Dermis microvascular lymphatic vessel endothelial cell (primary cell): Measurements from ENCODE around the gene TTC3. TPM values are rescaled to one million over a fixed set of nuclear protein-coding genes. Genes with fewer than 3 reads are reported as not detected.
"Not testable (repeated sequence)": the region's sequence is repeated elsewhere in the genome, so short reads cannot be mapped to it uniquely, and the experiment has no call there.

ENCODE experiments used
- DNase-seq, 2 donors: peaks; one replicate each; pipeline versions ENCODE4 v3.0.0 to v3.0.0-alpha.2; 2010; ENCODE audit warnings: low read depth in 2 of 2
- total RNA-seq: library from RNA; depleted of rRNA; stranded (reverse); fragments of >200 nt; gene quantifications from 2 replicates; pipeline ENCODE4 v1.2.1, GENCODE V29; 2014

Gene TTC3
- total RNA-seq, 1 donor from 2014 or later, result 87.8 TPM

DNA sequence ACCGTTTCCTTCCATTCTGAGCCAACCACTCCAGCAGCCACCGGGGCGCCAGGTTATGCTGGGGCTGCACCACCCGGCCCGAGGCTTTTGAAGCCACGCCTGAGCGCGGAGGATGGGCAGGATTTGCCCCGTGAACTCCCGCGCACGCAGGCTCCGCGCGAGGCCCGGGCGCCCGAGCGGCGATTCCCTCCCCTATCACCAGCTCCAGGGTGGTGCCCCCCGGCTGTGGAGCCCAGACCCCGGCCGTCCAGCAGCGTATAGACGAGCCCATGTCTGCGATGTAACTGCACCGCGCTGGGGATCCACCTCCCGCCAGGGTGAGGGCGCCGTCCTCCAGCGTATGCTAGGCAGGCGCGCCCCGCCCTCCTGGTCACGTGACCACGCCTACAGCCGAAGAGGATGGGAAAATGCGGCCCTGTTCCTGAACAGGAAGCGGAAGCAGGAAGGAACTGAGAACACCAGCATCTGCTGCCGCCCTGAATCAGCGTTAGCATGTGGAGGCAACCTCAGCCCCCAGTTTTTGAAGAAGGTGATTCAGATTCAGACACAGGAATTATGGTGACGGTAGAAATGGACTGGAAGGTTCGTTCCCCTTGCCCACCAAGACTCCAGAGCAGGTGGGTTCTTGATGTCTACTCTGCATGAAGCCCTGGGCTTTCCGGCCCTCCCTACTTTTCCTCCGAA is 148.1 kb downstream of the TTC3 start:
- DNase-seq, result peak; percentile 89 to 92

DNA sequence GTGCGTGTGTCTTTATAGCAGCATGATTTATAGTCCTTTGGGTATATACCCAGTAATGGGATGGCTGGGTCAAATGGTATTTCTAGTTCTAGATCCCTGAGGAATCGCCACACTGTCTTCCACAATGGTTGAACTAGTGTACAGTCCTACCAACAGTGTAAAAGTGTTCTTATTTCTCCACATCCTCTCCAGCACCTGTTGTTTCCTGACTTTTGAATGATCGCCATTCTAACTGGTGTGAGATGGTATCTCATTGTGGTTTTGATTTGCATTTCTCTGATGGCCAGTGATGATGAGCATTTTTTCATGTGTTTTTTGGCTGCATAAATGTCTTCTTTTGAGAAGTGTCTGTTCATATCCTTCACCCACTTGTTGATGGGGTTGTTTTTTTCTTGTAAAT is 149.2 kb downstream of the TTC3 start:
- DNase-seq, result not testable (repeated sequence)

DNA sequence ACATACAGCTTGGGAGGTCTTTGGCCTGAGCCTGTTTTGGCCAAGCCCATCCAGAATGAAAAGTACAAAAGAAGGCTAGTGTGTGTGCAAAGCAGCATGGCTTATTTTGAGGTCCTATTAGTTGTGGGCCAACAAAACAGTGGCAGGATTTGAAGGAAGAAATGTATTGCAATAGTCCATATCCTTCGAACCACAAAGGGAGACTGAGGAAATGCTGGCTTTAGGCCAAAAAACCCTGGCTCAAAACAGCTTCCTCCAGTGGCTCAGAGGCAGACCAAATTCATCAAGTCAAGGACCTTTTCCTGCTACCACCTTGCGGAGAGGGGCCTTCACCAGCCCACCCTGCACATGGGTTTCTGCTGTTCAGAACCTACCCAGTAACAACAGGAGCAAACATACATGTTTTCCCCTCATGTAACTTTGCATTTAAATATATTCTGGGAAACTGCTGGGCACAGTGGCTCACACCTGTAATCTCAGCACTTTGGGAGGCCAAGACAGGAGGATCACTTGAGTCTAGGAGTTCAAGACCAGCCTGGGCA is 150.8 kb downstream of the TTC3 start:
- no peak for DNase-seq

DNA sequence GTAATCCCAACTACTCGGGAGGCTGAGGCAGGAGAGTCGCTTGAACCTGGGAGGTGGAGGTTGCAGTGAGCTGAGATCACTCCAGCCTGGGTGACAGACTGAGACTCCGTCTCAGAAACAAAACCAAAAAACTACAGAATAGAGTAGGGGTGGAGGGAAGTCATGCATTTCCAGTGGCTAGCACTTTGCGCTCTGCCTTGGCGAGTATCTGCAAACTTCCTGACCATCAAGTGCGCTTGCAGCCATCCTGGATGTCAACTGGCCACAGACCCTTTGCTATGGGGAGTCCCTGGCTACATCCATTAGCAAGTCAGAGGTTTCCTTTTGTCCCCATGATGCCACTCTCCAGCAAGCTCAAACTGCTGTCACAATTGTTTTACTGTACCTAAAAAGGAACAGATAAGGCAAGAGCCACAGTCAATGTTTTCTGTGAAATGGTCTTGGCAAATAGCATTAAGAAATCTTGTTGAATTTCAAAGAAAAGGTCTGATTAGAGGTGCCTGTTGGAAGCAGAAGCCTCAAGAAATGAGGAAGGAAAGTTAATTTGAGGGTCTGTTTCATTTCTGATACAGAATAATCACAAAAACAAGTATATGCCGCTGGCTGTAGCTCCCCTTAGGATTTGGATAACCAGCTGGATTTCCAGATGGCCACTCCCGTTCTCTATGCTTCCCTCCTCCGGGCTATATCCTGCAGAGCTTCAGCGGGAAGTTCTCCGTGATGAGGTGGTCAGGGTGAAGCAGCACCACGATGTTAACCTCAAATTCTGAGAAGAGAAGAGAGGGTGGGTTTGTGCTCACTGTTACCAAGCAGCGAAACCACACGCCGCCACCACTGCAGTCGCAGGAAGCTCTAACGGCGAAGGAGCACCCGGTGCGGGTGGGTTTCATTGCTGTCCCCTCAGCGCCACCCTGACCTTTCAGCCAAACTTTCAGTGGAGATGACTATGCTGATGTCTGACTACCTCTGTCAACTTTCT is 152.1 kb downstream of the TTC3 start:
- DNase-seq, result no peak

DNA sequence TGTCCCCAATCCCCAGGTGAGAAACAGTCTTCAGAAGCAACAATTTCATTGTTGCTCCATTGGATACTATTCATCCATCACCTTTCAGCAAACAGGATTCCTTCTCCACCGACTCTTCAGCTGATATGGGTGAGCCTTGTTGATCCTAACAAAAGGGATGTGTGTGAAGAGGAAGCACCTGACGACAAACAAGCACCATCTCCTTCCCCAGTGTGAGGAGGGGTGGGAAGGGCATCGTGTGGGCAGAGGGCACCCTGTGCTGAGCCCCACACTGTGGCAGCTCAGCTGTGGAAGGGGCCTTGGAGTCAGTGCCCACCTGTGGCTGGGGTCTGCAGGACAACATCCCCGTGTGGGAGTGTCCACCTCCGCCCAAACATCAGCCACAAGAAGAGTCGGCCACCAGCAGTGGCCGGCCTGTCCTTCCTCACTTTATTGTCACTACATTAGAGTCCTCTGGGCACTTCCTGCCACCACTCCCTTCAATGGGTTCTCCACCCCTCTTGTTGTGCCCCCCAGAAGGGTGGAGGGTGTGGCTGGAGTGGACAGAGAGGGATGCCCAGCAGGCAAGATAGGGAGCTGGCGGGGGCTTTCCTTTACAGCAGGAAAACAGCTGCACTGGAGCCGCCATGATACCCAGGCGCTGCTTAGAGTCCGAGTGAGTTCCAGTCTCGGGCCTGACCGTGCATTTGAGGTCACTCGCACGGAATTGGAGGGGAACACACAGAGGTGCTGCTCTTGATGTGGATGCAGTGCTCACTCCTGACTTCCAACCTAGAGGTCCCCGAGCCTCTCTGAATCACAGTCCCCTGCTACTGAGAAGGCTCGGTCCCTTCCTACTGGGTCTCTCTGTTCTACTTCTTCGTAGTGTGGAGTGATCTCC is 153.2 kb downstream of the TTC3 start:
- DNase-seq, result no peak

DNA sequence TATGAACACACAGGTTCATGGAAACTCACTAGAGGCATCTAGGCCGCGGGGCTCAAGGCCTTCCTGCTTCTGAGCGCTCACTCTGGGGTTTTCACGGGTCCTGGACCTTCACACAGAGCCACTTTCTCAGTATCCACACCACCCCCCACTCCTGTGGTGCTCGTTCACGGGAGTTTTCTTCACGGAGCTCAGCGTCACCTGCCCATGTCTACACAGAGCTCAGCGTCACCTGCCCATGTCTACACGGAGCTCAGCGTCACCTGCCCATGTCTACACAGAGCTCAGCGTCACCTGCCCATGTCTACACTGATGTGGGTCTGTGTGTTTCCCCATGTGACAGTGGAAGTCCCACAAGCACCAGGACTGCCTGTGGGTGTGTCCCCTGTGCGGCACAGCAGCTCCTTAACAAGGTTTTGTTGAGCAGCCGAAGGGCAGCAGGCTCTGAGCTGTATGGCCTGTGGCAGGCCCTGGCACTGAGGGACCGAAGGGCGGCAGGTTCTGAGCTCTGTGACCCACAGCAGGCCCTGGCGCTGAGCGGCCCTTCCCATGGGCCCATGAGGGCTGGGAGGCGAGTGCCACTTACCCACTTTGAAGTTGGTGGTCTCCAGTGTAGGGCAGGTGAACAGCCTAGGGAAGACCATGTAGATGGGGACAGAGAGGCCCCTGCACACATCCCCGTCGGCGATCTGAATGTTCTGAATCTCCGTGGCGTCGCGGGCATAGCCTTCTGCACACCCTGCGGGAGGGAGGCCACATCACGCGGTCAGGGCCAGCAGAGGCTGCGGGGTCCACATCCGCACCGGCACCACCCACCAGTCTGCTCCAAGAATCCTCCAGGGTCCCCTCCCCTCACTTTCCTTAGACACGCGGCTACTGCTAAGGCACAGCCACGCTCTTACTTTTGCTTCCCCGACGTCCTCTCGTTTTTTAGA is 154.3 kb downstream of the TTC3 start:
- no peak for DNase-seq

DNA sequence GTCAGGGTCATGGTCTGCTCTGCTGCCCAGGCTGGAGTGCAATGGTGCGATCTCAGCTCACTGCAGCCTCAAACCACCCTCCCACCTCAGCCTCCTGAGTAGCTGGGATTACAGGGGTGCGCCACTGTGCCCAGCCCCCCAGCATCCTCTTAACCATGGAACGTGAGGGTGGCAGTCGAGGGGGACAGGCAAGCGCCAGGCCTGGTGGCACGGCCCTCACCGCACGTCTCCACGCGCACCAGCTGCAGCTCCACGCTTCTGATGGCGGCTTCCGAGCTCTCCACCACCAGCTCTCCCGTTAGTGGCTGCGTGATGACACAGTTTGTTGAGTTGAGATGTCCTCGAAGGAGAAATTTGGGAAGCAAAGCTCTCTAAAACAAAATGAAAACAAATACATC is 154.9 kb downstream of the TTC3 start:
- DNase-seq, result no peak

DNA sequence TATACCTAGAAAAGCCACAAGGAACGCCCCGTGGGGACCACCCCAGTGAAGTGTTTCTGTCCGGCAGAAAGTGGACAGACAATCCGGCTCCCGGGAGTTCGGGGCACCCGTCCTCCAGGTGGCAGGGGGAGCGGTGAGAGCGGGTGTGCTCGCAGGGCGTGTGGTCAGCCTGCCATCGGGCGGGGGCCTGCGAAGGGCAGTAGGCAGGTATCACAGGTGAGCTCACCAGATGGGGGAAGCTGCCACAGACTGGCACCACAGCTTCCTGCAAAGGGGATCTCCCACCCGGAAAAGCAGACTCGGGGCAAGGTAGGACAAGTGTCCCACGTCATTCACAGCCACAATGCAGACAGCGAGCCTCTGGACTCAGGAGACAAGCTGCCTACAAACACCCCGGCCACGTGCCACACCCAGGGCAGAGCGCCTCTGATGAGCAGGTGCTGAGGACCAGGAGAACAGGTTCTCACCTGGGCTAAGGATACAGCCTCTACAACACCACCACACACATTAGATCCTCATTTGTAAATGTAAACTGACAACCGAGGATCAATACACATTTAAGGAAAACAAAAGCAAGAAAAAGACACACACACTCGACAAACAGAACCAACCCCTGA is 157.7 kb downstream of the TTC3 start:
- no peak for DNase-seq

DNA sequence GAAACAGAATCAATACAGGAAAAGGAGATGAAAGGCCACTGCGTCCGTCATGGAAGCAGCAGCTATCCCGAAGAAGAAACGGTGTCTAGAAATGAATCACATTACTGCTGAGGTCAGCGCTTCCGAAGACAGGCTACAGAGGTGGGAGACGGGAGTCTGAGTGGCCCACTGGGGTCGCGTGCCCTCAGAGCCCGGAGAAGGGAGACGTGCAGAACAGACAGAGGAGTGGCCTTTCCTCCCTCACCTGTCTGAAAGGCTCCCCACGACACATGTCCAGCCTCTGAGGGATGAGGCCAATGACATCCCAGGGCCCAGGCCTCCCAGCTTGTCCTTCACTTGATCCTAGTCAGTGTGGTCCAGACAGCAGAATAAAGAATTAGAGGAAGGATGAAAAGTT is 158.2 kb downstream of the TTC3 start:
- no peak for DNase-seq

DNA sequence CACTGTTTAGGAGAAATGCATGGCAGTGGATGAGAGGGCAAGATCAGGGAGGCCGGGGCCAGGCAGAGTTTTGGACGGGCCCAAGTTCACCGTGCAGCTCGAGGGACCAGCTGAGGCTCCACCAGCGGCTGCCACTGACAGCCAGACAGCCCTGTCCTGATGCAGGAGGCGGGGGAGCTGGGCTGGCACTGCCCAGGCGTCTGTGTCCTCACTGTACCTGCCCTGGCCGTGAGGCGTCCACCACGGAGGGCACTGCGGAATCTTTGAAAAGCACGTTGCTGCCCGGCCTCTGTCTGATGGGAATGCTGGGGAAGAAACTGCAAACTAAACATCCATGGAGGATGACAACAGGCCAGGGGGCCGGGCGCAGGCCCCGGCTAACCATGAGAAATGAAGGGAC is 158.6 kb downstream of the TTC3 start:
- DNase-seq, result no peak

DNA sequence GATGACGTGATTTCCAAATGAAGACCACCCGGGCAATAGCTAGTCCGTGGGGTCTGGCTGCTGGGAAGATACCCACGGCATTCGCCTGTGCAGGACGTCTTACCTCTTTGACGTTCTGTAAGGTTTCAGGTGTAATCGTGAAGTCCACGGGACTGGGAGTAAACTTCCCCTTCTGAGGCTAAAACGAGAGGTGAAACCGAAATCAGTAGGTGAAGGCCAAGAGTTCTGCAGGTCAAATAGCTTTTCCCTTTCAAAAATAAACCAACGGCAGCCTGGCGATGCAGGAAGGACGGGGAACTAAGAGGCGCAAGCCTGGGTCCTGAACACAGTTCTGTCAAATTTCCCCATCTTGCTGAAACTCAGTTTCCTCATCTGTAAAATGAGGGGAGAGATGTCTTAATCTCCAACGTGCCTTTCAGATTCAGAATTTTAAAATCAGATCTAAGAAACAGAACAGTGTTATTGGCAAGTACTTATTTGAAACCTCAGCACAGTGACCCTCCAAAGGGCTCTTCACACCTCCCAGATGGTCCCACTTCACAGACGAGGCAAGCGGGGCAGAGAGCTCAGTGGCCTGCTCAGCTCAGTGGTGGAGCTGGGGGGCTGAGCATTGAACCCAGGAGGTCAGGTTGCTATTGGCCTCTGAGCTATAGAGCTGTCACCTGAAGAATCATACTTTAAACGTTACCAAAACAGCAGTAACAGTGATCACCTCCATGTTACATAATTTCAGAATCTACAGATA is 159.4 kb downstream of the TTC3 start:
- no peak for DNase-seq

DNA sequence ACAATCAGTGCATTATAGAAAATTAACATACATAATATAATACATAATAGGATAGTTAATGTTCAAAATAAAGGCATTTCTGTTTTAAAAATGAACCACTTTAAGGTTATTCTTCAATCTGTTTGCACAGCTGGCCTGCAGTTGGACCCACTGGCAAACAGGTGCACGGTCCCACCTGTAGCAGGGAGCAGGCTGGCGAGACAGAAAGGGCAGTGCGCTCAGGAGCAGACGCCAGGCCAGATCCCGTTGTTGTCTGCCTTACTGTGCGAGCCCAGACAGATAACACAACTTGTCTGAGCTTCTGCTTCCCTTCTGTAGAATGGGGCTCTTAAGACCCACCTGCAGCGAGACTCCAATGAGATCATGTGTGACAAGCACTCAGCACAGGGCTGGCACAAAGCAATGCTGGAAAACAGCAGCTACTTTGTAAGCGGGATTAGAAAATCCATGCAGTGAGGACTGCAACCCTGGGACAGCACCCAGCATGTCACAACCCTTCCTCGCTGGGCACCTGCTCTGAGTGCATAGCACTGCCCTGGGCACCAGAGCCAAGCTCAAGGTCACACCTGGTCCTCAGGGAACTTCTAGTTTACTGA is 160.6 kb downstream of the TTC3 start:
- DNase-seq, result no peak

DNA sequence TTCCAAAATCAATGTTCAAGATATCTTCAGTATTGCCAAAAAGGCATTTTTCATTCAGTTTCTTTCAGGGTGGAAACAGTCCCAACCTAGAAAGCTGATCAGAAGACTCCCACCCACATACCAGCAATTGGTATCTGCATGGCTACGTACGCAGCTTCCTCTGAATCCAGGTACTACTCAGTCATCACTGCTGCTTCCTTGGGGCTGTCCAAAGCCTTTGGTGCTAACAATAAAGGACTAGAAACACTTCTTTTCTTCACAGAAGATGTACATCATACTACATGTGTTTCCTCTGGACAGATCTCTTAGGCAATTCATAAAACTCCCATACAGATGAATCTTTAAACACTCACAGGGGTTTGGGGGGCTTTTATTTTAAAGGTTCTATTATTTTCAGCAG is 164.3 kb downstream of the TTC3 start:
- DNase-seq, result peak in 1 of 2 donors; percentile 7

DNA sequence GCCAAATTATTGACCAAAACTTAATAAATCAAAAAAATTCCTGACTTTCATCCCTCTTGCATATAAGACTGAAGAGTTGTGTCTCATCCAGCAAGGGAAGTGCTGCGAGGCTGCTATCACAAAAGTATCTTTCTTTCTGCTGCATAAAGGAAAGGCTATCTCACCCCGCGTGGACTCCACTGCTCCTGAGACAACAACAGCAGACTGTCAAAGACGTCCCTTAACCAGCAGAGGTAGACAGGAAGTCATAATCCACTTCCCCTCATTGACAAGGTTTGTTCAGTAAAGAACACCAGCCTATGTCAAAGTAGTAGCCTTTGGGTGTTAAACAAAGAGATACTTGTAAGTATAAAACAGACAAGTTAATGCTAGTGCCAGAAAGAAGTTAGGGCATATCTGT is 164.7 kb downstream of the TTC3 start:
- DNase-seq, result peak; percentile 11 to 71

DNA sequence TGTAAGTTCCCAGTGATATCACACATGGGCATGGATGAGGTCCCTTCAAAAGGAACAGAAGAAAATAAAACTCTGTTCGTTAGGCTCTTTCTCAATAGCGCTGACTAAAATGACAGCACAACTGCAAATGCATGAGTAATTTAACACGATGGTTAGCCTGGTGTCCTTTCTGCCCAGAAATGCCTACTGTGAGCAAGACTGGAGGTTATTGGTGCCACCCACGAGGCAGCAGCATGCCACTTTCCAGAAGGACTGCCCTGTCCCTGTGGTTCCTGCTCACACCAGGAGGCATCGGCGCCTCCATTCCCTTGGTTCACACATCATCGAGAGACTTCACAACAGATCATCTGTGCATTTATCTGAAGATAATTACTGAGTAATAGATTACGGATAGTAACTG is 167.9 kb downstream of the TTC3 start:
- DNase-seq, result no peak

DNA sequence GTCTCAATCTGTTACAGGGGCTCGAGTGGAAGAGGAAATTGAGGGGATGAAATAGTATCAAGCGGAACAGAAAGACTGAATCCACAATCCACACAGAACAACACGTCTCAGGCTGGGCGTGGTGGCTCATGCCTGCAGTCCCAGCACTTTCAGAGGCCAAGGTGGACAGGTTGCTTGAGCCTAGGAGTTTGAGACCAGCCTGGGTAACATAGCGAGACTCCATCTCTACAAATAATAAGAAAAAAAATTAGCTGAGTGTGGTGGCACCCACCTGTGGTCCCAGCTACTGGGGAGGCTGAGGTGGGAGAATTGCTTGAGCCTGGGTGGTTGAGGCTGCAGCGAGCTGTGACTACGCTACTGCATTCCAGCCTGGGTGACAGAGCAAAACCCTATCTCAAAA is 168.4 kb downstream of the TTC3 start:
- DNase-seq, result no peak

DNA sequence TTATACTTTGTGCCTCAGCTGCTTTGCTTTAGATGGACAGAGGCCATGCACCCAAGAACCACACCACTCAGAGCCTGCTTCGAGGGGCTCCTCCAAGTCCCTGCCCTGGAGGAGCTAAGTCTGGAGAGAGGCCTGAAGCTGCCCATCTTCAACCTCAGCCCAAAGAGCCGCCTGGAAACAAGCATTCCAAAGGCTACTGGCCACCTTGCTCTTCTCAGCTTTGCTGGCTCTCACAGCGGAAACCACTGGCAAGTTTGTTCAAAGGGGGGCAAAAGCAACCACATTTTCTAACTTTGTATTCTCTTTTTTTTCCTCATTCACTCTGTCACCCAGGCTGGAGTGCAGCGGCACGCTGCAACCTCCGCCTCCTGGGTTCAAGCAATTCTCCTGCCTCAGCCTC is 170.9 kb downstream of the TTC3 start:
- DNase-seq, result no peak

DNA sequence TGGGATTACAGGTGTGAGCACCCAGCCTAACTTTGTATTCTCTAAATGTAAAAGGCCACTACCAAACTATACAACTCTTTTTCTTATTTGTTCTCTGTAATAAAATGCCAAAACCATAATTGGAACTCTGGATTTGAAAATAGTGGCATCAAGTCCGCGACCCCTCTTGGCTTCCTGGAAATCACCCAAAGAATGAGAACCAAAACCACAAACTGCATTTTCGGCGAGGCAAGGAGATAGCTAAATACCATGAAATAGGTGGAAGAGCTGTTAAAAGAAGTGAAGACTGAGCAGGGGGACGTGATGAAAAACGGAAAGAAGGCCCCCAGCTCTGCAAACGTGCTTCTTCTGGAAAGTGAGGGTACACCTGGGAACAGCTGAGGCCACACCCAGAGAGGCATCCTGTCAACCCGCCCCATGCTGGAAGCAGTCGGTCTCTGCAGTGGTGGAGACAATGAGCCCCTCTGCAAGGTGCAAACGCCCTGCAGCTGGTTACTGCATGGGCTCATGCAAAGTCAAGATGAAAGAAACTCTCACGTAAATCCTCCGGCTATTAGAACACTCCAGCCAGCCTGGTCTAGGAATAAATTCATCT is 171.5 kb downstream of the TTC3 start:
- no peak for DNase-seq
